GM21447 (cell line): ENCODE measurements around the gene SPECC1.
"Not testable (repeated sequence)": the region's sequence is repeated elsewhere in the genome, so short reads cannot be mapped to it uniquely, and the experiment has no call there.

Experiments
- ATAC-seq: cut with Tn5 transposase; IDR thresholded peaks from one replicate; pipeline ENCODE4 v1.9.1; 2021; ENCODE audit not compliant: unreplicated experiment

Gene SPECC1

DNA sequence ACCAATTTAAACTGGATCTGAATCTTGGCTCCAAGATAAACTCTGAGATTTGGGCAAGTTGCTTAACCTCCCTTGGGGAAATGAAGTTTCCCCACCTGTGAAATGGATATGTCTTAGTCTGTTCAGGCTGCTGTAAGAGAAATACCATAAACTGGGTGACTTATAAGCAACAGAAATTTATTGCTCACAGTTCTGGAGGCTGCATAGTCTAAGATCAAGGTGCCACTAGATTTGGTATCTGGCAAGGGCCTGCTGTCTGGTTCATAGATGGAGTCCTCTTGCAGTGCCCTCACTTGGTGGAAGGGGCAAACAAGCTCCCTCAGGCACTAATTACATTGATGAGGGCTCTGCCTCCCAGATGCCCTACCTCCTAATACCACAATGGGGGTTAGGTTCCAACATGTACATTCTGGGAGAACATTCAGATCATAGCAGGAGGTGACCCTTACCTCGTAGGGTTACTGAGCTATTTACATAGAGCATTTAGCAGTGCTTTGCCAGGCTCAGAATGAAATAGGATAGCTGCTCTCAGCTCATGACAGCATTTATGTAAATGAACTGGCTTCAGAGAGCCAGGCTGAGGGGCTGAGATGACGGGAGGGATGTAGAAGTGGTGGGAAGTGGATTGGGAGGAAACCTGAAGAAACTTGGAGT lies 83.9 kb downstream of the SPECC1 start:
- ATAC-seq, result no peak

DNA sequence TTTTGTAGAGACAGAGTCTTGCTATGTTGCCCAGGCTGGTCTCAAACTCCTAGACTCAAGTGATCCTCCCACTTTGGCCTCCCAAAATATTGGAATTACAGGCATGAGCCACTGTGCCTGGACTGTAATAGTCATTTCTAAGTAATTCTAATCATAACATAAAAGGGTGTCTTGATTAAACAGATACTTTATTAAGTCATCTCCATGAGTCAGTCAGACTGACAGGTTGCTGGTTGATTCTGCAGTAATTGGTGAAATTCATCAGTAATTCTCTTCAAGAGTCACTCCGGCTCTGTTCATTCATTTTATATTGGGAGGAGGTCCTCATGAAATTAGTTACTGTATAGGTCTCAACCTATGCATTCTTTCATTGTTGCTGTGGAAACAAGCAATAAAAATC lies 85.6 kb downstream of the SPECC1 start:
- no peak for ATAC-seq

DNA sequence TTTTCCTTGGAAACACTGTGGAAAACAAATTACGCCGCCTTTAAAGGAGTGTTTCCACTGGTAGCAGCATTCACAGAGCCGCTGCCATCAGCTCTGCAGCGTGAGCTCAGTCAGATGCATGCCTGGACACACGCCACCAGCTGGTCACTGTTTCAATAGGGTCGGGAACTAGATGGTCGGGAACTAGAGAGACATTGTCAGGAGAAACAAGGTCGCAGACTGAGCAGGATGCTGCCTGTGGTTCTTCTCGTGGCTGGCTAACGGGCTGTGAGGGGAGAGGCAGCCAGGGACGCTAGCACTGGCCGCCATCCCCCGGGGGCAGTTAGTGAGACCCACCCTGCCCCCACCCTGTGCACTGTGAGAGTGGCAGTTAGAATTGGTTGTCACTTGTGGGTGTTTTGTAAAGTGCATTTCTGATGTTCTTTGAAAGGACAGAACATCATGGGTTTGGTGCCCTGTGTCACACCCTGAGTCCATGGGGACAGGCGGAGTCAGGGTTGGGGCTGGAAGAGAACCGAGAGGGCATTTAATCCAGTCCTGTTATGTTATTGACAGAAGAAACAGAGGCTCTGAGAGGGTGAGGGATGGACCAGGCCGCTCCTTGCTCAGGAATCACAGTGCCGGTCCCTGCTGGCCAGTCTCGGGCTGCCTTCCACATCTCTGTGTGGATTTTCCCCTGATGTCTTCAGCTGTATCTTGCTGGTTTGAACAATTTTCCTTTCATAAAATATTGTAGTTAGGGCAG lies 86.3 kb downstream of the SPECC1 start:
- no peak for ATAC-seq

DNA sequence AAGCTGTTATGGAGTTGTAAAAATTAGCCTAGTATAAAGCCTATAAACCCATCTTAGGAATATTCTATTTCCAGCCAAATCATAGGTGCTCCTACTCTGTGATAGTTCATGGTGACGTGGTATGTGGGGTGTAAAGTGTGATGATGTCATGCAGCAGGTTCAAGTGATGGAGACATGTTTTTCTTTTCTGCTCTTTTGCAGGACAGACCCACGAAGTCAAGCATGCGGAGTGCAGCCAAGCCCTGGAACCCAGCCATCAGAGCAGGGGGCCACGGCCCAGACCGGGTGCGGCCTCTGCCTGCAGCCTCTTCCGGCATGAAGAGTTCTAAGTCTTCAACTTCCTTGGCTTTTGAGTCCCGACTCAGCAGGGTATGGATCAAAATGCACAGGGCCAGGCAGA lies 87.3 kb downstream of the SPECC1 start:
- no peak for ATAC-seq

DNA sequence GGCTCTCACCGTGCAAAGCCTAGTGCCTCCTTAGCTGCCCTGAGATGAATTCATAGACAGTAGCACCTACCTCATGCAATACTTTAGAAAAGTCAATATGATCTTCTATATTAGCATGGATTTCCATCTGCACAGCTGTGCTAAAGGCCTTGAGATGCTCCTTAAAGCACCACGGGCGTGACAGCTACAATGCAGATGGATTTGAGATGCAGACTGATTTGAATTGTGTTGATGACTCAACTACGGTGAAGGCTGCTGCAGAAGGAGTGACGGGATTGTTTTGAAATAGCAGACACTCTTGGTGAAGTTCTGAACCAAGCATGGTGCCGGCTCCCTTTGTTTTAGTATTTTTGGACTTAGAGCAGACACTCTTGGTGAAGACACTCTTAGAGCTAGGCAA lies 88.2 kb downstream of the SPECC1 start:
- ATAC-seq, result no peak

DNA sequence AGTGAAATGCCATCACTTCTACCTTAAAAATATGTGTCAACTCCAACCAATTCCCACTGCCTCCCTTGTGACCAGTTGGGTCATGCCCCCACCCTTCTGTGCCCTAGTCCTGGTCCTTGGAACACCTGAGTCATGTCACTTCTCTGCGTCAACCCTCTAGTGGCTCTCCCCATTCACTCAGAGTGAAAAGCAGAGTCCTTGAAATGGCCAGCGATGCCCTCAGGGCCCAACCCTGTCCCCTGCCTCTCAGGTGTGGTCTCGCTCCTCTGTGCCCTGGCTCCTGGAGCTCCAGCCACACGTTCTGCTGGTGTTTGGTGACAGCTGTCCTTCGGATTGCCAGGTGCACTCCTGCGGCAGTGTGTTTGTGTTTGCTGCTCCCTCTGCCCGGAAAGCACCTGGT lies 89.2 kb downstream of the SPECC1 start:
- ATAC-seq, result no peak

DNA sequence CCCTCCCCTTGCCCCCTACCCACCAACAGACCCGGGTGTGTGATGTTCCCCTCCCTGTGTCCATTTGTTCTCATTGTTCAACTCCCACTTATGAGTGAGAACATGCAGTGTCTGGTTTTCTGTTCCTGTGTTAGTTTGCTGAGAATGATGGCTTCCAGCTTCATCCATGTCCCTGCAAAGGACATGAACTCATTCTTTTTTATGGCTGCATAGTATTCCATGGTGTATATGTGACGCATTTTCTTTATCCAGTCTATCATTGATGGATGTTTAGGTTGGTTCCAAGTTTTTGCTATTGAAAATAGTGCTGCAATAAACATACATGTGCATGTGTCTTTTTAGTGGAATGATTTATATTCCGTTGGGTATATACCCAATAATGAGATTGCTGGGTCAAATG lies 91.6 kb downstream of the SPECC1 start:
- ATAC-seq, result not testable (repeated sequence)

DNA sequence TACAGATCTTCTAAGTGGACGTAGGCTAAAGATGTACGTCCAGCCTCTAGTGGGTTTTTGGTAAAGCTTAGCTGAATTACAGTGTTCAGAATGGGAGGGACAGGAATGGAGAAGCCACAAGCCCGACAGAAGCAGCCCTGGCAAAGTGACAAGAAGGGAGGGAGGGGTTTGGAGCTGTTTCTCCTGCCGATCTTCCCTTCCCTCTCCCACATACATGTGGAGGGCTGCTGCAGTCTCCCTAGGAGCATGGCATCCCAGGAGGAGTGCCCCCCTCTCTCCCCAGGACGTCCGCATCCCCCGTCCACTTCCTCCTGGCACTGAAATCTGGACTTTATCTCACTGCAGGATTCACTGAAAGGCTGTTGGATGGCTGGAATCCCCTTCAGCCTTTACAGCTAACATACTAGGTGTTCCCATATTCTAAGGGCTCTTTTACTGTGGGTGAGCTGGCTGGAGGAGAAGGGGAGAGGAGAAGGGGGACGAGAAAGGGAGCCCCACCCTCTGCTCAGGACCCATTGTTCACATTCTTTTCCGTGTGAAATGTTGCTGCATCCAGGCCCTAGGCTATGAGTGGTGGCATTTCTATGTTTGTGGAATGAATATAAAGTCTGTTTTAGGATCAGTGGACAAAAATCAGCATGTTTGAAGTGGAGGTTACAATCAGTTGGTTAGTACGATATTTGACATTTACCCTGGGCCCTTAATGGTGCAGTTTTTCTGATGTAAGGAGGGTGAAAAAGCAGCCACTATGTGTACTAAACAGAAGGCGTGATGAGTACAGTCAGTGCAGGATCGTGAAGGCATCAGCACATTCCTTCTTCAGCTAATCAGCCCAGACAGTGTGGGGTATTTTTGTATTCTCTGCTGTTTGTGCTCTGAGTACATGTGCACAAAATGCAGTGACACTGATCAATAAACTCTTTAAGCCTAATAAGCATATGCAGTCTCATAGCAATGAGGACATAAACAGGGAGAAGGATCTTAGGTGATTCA lies 94.6 kb downstream of the SPECC1 start:
- no peak for ATAC-seq

DNA sequence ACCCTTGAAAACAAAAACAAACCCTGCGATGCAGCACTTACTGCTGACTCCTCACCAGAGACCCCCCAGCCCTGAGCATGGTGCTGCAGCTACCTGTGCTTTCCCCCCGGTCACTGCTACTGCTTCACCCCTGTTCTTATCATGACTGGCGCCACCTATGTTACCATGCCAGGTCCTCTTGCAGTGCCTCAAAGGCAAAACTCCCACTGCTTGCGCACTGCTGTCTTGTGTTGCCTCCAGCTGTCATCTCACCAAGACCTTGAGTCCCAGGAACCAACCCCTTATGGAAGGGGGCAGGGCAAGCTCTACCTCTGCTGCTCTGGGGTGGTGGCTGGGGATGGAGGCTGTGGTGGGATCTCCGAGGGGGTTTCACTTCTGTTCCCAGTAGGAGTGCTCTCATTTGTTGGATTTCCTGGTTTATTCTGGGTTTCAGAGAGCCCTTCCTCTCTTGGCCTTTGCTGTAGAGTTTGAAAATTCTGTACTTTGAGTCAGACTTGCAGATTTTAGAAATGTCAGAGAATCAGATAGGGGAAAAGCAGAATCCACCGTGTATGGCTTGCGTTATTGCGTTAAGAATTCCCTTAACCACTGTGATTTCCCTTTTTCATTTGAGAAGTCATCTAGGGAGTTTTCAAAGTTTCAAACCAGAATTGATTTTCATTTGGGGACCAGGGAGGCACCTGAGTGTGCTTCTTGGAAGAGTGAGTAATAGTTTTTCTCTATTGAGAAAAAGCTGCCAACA lies 96.6 kb downstream of the SPECC1 start:
- ATAC-seq, result no peak

DNA sequence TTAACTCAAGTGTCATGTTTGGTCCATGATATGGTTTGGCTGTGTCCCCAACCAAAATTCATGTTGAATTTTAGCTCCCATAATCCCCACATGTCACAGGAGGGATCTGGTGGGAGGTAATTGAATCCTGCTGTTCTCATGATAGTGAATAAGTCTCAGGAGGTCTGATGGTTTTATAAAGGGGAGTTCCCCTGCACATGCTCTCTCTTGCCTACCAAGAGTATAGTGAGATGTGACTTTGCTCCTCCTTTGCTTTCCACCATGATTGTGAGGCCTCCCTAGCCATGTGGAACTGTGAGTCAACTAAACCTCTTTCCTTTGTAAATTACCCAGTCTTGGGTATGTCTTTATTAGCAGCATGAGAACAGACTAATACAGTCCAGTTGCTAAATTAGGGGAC lies 97.3 kb downstream of the SPECC1 start:
- not testable (repeated sequence) for ATAC-seq

DNA sequence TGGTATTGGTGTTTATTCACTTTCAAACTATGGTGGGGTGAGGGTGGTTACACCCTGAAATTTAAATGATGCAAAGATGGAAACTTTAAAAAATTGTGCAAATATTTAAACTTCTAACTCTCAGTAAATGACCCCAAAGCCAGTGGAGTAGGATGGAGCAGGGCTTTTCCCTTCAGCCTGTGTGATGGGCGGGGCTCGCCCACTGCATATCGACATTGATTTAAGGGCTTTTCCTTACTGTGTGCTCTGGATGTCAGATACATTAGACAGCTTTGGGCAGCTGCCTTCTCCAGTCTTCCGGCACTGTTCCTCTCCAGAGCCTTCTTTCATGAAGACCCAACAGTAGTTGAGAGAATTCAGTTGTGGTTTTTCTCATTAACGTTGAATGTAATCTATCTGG lies 99.9 kb downstream of the SPECC1 start:
- ATAC-seq, result no peak

DNA sequence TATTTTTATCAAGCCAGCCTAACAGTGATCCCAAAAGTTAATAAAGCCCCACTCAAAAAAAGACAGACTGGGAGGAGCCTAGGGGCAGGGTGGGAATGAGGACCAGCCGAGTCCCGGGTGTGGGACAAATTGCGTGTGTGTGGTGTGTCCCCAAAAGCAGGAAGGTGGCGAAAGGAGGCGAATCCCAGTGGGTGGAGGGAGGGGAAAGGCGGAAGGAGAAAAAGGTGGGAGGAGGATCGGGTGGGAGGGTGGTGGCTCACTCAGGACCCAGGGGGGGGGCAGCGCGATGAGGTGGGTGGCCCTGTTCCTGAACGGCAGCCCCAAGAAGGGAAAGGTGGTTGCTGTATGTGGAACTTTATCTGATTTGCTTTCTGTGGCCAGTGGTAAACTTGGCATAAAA lies 102.4 kb downstream of the SPECC1 start:
- ATAC-seq, result no peak

DNA sequence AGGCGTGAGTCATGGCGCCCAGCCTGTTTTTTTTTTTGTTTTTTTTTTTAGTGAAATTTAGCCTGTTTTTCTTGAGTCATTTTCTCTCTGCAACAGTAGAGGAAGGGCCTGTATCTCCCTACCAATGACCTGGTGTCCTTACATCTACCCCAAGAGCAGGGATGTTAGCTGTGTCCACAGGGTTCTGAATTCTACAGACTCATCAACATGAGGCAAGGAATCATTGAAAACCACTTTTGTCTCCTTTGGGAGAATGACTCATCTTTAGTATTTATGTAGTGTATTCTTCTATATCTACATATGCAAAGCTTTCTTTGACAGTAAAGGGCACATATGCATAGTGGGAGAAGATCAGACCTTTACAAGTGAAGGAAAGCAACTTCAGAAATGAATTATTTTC lies 105.3 kb downstream of the SPECC1 start:
- no peak for ATAC-seq

DNA sequence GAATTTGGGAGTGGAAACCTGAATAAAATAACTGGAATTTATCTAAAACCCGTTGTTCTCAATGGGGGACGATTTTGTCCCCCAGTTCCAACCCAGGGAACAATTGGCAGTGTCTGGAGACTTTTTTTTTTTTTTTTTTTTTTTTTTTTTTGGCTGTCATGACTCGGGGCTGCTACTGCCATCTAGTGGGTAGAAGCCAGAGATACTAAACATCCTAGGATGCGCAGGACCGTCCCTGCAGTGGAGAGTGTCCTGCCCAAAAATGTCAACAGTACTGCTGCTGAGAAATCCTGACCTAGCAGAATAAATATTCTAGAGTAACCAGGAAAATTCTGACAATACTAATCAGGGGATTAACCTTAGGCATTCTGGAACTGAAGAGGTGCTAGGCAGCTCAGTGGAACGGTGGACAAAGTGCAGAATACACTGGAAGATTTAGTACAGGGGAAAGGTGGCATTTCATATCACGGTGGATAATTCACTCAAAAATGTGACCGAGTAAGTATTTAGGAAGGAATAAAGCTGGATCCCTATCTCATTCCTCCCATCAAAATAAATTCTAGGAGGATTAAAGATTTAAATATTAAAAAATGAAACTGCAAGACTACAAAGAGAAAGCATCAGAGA lies 107.6 kb downstream of the SPECC1 start:
- no peak for ATAC-seq

DNA sequence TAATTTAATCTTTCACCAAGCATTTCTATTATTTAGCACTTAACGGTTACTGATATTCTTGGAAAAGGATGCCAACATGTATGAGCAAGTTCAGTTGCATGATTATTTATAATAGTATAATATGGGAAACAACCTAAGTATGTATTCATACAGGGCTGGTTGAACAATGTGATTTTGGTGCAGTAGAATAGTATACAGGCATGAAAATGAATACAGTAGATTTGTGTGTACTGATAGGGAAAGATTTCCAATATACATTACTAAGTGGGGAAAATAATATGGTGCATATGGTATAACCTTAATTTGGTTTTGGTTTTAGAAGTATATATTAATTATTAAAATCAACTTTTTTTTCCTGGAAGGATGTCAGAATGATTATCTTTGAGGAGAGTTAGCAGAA lies 109.1 kb downstream of the SPECC1 start:
- no peak for ATAC-seq

DNA sequence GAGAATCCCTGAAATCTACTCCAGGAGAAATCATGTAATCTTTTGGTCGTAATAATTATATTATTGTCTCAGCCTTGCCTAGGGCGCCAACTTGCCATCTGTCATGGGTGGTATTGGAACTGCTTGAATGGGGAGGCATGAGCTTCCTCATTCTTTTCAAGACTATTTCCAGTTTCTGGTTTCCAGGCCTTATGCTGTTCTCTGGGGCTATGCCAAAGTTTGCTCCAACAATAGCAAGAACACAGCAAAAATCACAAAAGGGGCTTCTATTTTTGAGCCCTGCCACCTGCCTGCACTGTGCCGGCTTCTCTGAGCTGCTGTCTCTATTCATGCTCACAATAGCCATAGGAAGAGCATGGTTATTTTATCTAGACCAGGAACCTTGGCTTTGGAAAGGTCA lies 111.7 kb downstream of the SPECC1 start:
- no peak for ATAC-seq

DNA sequence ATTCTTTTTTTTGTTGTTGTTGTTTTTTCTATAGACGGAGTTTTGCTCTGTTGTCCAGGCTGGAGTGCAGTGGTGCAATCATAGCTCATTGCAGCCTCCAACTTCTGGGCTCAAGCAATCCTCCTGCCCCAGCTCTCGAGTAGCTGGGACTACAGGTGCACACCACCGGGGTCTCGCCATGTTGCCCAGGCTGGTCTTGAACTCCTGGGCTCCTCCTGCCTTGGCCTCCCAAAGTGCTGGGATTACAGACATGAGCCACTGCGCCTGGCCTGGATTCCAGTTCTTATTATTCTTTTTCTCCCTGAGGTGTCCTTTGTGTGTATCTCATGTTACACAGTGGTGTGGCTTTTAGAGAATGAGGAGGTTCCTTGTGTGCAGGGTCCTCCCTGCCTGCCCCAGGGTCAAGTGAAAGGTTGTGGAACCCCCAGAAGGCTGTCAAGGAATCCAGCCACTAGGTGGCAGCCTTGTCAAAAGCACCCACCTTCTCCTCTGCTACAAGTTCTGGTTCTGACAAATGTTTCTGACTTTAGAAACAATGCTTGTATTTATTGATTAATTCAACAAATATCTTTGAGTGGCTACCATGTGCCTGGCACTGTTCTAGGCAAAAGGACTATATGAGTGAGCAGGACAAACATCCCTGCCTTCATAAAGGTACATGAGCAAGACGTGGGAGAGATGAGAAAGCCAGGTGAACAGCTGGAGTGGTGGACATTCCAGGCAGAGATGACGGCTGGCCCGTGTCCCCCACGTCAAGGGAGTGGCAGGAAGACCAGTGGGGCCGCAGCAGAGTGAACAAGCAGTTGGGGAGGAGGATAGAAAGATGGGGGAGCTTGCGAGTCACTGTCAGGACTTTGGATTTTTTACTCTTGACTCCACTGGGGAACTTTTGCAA lies 112.4 kb downstream of the SPECC1 start:
- no peak for ATAC-seq

DNA sequence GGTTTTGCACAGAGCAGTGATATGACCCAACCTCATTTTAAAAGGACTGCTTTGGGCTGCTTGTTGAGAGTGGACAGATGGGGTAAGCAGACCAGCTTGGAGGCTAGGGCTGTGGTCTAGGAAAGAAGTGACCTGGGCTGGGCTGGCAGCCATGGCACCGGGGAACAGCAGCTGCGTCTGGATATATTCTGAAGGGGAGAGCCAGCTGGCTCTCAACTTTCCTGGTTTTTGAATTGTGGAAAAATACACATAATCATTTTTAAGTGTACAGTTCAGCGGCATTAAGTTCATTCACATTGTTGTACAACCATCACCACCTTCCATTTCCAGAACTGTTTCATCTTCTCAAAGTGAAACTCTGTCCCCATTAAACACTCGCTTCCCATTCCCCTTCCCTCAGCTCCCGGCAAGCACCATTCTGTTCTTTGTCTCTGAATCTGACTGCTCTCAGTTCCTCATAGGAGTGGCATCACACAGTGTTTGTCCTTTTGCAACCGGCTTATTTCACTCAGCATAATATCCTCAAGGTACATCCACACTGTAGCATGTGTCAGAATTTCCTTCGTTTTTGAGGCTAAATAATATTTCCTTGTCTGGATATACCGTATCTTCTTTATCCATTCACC lies 113.2 kb downstream of the SPECC1 start:
- ATAC-seq, result no peak

DNA sequence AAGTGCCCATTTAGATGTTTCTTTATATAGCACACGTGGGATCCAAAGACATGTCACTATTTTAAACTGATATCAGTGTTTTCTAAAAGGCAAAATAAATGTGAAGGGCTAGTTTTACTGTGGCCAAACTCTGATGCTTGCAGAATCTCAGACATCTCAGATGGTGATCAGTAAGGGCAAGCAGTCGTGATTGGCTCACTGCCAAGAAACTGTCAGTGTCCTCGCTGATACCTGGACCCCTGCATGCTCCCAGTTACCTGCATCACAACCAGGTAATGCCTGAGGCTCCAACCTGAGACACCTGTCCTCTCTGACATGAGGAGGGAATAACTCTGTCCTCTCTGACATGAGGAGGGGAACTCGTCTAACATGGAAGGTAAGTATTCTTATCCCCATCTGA lies 114.0 kb downstream of the SPECC1 start:
- ATAC-seq, result no peak
